GM18517 (cell line): ENCODE data around the gene ROR1.
"Not testable (repeated sequence)": the region's sequence is repeated elsewhere in the genome, so short reads cannot be mapped to it uniquely, and the experiment has no call there.

ENCODE experiments used
- ATAC-seq: cut with Tn5 transposase; IDR thresholded peaks from one replicate; pipeline ENCODE4 v1.9.1; 2021; ENCODE audit warnings: mild to moderate bottlenecking, moderate library complexity; ENCODE audit not compliant: unreplicated experiment

Gene ROR1

DNA sequence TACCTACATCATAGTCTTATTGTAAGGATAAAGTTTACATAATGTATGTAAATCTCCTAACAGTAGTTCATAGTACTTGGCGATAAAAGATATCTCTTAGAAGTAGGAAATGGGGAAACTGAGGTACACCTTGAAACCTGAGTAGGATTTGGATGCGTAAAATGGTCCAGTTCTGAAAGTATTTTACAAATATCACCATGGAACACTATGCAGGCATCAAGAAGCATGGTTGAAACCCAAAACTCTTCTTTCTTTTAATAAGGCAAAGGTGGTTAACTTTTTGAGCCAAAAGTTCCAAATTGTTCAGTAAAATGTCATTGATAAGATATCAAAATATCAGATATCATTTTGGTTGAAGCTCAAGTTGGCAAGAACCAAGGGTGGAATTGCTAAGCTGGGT, 46.0 kb downstream of the ROR1 start:
- ATAC-seq = no peak

DNA sequence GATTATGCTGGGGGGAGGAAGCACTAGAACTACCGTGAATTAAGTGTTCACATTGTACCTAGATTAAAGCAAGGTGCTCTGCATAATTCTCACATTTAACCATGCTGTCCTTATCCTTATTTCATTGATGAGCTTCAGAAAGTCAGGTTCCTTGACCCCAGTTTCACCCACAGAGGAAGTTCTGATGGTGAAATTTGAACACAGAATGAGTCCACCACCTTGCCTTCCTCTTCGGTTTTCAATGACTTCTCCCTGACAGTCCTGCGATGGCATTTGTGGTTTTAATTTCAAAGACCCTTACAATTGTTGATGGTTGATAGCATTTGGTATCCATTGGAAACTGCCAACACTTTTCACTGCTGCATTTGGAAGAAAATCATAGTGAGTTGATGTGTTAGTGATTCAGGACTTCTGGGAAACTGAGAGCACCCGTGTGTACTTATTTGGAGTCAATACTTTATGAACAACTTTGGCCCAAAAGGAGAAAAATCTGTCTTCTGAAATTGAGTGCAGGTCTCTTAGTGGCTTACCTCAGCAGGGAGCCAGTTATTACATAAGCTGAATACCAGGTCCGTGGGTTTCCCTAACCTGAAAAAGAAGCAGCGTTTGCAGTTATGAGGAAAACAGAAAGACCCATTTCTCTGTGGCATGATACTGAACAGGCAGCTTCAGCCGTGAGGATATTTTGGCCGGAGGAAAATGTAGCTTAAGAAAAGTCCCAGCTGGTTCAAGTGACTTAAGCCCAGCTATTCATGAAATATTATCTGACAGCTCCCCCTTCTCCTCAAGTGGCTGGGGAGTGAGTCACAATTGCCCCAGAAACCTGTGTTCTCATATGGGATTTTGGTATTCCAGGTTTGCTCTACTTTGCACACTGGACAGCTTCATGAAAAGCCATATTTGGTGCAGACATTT, 47.5 kb downstream of the ROR1 start:
- no peak for ATAC-seq

DNA sequence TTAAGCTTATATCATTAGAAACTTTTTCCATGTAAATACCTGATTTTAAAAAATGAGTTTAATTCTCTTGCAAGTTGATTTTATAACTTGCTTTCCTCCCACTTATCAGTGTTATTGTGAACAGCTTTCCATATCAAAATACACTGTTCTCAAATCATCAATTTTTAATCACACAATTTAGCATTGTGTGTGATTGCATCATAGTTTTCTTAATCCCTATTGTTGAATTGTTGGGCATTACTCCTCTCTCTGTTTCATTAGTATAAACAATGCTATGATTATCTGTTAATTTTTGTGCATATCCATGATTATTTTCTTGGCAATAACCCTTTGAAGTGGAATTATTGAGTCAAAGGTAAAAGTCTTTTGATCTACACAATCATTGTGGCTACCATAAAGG, 48.7 kb downstream of the ROR1 start:
- ATAC-seq = no peak

DNA sequence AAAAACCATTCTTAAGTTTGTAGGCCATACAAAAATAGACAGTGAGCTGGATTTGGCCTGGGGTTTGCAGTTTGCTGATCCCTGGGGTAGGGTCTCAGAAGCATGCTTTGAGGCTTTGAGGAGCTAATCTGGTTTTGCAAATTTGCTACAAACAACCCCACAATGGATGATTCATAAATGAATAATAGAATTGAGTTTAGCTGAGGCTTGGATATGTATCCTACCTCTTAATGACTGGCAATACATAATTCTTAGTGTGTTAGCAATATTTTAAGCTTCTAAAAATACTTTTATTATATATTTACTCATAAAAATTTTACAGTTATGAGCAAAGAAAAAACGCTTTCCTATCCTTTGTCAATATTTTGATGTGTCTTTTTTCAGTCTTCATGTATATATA, 50.6 kb downstream of the ROR1 start:
- ATAC-seq = no peak

DNA sequence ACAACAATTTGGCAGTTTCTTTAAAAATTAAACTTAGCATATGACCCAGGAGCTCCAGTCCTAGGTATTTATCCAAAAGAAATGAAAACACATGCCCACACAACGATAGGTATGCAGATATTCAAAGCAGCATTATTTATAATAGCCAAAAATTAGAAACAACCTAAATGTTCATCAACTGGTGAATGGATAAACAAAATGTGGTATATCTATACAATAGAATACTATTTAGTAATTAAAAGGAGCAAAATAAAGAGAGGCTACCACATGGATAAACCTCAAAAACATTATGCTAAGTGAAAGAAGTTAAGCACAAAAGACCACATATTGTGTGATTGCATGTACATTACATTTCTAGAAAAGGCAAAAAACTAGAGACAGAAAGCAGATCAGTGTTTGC, 51.3 kb downstream of the ROR1 start:
- ATAC-seq = no peak

DNA sequence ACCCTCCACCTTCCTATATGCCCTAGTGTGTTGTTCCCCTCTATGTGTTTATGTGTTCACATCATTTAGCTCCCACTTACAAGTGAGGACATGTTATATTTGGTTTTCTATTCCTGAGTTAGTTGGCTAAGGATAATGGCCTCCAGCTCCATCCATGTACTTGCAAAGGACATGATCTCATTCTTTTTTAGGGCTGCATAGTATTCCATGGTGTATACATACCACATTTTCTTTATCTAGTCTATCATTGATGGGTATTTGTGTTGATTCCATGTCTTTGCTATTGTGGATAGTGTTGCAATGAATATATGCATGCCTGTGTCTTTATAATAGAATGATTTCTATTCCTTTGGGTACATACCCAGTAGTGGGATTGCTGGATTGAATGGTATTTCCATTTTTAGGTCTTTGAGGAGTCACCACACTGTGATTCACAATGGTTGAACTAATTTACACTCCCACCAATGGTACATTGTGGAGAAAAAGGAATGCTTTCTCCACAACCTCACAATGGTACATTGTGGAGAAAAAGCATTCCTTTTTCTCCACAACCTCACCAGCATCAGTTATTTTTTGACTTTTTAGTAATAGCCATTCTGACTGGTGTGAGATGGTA, 52.5 kb downstream of the ROR1 start:
- ATAC-seq = not testable (repeated sequence)

DNA sequence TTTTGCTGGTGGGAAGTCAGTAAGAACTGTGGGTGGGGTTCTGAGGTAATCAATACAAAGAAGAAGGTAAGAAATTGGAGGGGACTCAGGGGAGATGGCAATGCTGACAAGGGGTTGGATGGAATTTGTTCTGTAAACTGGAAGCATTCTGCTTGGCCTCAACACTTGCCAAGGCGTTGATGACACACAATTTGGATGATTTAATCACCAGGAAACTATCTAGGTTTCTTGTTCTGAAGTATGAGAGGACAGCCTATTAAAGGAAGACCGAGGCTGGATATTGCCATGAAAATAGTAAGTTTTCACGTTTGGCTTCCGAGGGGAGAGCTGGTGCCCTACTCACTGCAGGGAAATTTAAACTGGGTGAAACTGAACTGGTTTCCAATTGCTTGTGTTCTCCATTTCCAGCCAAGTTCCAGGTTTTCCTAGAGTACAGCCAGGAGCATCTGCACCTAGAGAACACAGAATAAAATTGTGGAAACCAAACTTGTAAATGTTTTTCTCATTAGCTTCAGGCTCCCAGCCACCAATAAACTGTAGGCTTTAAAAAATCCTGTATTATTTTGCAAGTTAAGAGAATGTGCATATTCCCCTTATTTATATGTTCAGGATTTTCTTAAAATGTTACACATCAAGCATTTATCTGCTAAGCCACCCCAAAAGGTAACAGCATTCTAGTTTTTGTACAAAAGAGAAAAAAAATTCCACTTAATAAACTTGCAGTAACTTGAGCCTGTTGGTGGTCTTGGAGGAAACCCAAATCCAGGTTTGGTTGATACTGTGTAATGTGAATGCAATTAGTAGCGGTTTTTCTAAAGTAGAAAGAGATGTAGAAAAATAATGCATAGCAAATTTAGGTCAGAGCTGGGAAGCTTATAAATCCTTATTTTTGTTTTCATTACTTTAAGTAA, 53.8 kb downstream of the ROR1 start:
- no peak for ATAC-seq

DNA sequence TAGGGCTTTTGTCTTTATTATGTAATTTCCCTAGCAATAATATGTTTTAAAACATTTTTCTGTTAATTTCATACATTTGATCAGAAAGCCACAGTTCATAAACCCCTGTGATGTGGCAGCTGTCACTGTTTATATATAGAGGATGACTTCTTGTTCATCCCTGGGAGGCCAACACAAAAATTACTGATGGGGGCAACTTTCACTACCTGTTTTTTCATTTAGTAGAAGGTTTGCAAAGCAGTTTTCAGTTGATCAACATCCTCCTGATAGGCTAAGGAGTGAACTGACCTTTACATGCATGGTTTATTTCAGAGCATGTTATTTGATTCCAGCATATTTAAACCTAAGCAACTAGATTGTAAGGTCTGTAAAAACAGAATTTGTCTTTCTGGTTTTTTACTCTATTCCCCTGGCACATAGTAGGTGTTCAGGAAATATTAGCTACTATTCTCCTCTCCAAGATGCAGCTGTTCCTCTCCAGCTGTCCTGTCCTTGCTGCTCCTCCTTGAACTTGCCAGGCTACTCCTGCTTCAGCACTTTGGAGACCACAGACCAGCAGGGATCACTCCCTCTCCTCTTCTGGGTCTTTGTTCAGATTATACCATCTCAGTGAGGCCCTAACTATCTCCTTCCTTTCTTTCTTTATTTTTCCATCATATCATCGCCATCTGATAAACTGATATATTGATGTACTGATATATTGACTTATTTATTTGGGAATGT, 54.7 kb downstream of the ROR1 start:
- ATAC-seq = peak; percentile 73

DNA sequence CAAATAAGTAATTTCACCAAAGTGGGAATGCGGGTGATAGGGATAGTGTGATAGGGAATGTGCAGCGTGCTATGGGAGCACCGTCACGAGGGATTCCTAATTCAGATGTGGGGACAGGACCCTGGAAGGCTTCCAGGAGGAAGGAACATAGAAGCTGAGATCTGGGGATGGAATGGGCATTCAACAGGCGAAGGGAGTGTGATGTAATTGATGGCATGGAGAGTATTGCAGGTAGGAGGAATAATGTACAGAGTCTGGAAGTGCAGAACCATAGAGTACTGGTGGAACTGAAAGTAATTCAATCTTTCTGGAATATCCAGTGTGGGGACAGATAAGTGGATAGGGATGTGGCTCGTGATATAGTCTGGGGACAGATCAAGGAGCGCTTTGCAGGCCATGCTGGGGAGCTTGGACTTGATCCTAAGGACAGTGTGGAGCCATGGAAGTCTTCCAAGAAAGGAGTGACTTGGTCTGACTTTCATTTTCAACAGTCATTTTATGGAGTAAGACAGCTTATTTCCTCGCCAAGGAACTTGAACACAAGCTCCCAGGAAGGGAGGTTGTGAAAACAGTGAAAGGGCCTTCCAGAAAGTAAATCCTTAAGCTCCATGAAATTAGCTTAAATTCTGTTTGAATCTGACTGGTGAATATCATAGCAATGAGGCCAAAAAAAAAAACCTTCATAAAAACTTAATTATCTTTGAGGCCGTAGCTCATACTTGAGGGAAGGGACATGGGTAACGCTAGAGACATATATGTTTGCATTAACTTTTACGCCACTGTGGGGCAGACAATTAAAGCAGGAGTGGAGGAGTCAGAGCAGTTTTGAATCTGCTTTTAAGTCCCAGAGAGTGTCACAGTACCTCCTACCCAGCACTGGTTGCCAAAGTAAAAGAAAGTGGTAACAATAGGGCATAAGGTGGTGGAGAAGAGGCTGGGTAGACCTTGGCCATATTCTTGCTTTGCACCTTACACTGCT, 55.8 kb downstream of the ROR1 start:
- ATAC-seq = no peak

DNA sequence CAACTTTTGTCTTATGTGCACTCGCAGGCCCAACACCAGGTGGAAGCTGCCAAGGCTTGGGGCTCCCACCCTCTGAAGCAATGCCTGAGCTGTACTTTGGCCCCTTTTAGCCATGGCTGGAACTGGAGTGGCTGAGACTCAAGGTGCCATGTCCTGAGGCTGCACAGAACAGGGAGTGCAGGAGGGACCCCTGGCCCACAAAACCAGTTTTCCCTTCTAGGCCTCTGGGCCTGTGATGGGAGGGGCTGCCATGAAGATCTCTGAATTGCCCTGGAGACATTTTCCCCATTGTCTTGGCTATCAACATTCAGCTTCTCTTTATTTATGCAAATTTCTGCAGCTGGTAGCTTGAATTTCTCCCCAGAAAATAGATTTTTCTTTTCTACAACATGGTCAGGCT, 57.6 kb downstream of the ROR1 start:
- ATAC-seq = no peak

DNA sequence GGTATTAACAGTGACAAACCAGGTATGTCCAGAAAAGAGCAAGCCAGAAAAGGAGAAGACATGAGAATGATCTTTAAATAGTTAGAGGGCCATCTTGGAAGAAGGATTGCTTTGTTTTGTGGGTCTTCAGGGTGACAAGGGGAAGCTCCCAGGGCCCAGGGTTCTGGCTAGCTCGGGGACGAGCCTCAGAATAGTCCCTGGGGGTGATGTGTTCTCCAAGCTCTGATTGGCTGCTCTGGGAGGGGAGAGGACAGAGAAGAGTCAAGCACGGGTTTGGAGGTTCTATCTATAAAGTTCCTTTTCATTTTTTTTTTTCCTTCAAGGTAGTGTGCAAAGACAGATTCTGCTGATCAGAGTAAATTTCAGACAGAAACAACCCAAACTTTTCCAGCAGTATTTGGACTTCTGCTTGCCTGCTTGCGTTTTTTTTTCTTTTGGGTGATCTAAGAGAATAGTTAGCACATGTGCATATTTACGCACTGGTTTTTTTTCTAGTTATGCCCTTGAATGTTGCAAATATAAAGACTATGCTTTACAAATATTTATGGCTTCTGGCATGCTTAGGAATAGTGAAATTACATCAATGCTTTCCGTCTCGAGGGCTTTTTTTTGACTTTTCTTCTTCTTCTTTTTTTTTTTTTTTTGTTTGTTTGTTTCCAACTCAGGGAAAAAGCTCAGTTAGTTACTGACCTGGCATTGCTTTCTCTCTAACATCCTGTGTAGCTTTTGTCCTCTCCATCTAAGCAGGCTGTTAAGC, 59.7 kb downstream of the ROR1 start:
- no peak for ATAC-seq

DNA sequence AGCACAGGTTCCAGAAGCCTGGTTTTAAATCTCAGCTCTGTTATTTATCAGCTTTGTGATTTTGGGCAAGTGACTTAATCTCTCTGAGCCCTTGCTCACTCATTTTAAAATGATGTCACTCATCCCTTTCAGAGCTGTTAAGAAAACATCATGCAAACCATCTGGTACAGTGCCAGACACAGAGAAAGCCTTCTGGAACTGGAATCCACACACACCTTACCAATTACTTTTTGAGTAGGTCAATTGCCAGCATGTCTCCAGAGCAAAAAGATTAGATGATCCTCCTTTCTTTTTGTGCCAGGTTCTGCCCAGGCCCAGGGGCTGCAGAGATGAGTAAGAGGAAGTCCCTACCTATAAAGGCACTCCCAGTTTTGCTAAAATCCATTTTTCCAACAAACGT, 61.3 kb downstream of the ROR1 start:
- no peak for ATAC-seq

DNA sequence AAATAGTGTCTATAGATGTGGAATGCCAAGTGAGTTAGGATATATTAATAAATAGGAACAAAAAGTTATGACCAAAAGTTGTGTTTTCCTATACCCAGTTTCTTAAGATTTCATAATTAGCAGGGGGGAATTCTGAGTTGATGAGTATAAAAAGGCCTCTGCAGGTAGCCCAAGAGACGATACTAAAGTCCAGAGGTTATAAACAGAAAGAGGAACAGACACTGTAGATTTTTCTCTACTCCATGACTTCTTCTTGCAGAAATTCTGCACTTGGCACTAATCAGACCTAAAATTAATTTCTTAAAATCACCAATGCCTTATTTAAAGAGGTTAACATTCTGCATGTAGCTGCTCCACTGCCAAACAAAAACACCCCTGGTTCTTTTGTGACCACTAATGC, 62.6 kb downstream of the ROR1 start:
- ATAC-seq = no peak

DNA sequence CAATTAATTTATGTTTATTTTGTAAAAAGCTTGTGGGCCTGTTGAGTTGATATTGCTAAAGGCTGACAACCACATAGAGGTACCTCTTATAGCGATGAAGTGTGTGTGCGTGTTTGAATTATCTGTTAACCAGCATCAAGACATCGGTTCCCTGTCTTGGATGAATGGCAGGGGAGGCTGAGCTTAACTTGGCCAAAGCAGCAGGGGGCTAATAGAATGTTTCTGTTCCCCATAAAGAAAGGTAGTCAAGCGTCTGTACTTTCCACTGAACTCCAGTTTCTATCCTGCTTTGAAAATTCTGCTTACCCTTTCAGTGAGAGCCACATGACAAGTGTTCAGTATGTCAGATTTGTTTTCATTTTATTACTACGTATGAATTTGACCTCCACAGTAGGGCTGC, 63.0 kb downstream of the ROR1 start:
- no peak for ATAC-seq

DNA sequence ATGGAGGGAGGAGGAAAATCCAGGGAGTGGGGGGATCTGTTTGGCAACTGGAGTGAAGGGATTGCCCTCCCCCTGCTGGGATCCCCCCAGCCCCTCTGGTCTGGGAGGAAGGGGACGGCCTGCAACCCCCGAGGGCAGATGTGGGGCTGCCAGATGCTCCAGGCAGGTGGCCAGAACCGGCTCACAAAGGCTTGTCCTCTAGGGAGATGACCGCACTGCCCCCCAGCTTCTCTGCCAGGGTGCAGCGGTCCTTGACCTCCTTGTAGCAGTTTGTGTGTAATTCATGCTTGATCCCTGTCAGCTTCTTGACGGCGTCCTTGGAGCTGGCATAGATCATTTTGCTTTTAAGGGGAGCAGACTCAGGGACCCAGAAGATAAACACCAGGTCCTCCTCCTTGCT, 69.2 kb downstream of the ROR1 start:
- ATAC-seq = no peak

DNA sequence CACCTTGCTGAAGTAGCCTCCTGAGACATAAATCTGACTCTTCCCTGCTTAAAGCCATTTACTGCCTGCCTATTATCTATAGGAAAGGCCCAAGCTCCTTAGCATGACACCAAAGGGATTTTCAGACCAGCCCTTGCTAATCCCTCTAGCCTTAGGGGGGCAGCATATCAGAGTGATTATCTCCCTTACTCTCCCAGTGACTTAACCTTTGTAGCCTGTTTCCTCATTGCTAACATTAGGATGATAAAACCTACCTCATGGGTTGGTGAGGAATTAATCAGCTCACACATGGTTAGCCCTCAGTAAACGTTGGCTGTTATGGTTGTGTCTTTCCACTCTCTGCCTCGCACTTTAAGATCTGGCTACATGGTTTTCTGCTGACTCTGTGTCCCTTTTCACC, 70.1 kb downstream of the ROR1 start:
- ATAC-seq = no peak

DNA sequence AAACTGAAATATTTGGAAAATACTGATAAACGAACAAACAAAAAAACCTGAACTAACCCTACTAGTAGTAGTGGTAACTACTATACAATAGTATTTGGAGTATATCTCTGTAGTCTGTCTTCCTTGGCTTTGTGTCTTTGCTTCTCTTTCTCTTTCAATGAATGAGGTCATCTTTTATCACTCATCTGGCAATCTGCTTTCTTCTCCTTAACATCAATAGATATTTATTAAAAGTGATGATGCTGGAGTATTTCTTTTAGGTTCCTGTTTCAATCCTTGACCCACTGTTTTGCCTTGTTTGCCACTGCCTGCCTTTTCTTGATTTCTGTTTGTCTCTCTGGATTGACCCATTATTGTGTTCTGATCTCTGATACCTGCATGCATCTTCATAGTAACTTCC, 71.5 kb downstream of the ROR1 start:
- ATAC-seq = no peak

DNA sequence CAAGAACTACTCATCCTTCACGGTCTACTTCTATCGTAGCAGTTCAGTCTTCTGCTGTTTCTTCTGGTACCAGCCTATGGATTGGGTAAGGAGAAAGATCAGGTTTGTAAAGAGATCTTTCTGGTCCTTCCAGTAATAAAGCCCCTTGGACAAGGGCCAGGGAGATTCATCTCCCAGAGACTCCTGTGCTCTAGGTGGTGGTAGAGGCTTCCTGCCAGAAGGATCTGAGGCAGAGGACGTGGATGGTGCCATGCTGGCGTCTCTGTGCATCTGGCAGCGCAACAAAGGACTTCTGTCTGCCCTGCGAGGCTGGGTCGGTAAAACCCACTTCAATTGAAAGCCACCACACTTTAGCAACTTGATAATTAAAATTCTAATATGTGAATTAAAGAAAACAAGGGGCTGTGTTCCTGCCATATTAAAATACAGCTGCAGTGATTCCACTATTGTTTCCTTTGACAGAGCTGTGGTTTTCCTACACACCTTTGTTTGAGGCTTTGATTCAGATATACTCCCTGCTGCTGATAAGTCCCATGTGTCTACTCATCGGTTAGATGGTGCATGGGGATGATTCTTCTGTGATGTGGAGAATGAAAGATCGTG, 73.6 kb downstream of the ROR1 start:
- no peak for ATAC-seq

DNA sequence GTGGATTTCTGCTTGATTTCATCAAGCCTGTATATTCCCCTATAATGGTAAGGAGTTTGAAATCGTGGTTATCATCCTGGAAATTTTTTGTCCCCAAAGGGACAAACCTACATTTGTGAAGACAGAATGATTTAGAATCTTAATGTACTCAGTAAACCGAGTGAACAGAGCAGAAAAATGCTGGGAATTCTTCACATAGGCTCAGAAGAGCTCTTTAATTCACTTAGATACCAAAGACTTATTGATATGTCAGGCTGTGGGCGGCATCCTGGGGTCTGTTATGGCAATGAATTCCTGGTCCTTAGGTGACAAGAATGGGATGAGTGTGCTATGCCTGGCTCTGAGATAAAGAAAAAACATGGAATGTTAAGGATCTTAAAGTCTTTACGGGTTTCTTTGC, 74.9 kb downstream of the ROR1 start:
- no peak for ATAC-seq
